ENCODE data around the gene APOL2.
"Not testable (repeated sequence)": the region's sequence is repeated elsewhere in the genome, so short reads cannot be mapped to it uniquely, and the experiment has no call there.

The APOL2 gene

GRCh38 chr22:36220451-36220921 lies 18.8 kb downstream of the APOL2 start:
- no peak for DNase-seq

DNA sequence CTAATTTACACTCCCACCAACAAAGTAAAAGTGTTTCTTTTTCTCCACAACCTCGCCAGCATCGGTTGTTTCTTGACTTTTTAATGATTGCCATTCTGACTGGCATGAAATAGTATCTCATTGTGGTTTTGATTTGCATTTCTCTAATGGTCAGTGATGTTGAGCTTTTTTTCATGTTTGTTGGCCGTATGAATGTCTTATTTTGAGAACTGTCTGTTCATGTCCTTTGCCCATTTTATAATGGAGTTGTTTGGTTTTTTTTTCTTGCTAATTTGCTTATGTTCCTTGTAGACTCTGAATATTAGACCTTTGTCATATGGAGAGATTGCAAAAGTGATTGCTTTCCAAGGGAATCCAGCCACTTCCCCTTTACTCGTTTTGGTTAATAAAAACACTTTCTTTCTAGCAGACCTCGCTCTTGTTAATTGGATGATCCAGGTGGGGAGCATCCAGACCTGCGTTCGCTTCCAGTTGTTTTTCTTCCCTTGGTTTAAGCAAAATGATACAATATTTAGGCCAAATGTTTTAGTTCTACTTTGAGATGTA lies 20.6 kb downstream of the APOL2 start:
- no peak for DNase-seq

DNA sequence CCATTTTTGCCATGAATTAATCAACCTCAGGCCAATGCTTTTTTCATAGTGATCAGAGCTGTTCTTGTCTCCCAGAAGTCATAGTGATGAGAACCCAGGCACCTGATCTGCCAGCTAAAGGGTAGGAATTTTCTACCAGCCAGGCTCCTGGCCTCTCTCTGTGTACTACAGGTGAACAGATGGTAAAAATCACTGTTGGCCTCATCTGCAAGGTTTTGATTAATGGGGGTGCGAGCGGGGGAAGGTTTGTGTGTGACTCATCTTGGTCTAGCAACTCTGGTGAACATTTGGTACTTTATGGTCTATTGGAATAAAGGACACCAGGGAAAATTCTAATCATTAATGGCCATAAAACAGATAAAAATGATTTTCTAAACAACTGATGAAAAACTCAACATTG lies 23.3 kb downstream of the APOL2 start:
- DNase-seq, result no peak

DNA sequence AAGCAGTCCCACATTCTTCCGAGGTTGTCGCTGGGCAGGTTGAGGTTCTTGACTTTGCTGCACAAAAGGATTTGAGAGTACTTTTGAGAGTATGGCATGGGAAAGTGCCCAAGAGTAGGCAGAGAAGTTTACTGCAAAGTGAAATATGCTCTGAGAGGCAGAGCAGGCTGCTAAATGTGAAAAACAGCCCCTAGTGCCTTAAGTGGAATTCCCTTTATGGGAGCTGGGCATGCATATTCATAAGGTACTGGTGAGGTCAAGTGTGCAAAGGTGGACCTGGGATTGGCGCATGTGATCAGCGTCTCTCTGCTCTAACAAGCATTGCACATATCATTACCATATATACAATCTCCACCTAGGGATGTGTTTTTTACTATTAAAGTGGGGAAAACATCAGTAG lies 25.7 kb downstream of the APOL2 start:
- DNase-seq, result no peak

GRCh38 chr22:36212901-36213300 lies 26.4 kb downstream of the APOL2 start:
- no peak for DNase-seq

- DNase-seq, result no peak
Observed at GRCh38 chr22:36211237-36211861, 28.0 kb downstream of the APOL2 start.

GRCh38 chr22:36210224-36210623 lies 29.1 kb downstream of the APOL2 start:
- DNase-seq, result no peak

DNA sequence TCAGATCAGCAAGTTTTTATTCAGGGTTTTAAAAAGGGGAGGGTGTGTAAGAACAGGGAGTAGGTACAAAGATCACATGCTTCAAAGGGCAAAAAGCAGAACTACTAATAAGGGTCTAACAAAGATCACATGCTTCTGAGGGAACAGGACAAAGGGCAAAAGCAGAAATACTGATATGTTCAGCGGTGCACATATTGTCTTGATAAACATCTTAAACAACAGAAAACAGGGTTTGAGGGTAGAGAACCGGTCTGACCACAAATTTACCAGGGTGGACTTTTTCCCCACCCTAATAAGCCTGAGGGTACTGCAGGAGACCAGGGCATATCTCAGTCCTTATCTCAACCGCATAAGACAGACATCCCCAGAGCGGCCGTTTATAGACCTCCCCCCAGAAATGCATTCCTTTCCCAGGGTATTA lies 29.8 kb downstream of the APOL2 start:
- not testable (repeated sequence) for DNase-seq

DNA sequence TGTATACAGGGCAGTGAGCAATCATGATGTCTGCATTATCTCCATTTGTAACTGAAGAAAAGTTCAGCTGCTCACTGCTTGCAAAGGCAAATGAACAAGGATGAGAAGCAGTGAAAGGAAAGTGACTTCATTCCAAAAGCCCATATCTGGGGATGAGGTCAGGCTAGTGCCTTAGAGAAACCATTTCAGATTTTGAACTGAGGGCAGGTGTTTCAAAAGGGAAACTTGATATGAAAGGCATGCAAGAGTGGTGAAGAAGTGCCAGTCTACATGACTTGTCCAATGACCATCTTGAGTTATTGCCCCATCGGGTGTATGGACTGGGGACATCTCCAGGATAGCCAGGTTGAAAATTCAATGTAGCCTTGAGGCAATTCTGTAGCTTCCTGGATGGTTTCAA lies 30.4 kb downstream of the APOL2 start:
- no peak for DNase-seq

GRCh38 chr22:36208162-36208765 lies 31.1 kb downstream of the APOL2 start:
- DNase-seq, result no peak

GRCh38 chr22:36206255-36206654 lies 33.1 kb downstream of the APOL2 start:
- DNase-seq, result no peak

- not testable (repeated sequence) for DNase-seq
Observed at GRCh38 chr22:36205573-36205972, 33.8 kb downstream of the APOL2 start.

GRCh38 chr22:36204632-36205015 lies 34.7 kb downstream of the APOL2 start:
- no peak for DNase-seq

DNA sequence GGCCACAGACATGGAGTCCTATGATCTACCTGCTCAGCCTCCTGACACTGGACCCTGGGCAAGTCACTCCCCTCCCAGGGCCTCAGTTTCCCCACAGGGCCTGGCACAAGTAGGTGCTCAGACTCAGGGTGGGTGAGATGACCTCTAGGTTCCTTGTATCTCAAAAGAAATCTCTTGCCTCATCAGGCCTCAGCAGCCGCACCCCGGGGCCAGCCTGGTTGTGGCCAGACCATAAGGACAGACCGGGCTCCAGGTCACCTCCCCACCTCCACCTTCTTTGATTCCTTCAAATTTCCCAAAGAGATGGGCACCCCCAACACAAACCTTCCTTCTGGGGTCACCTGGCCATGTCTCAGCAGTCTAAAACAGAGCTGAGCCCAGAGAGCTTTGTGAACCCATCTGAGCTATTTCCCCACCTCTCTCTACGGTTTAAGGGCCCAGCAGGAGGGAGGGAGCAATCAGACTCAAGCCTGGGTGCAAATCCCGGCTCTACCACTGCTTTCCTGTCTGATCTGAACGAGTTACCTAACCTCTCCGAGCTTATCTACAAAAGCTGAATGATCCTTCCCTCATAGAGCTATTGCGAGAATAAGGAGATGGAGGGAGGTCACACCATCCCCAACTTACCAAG lies 35.2 kb downstream of the APOL2 start:
- DNase-seq, result no peak

GRCh38 chr22:36203441-36203840 lies 35.9 kb downstream of the APOL2 start:
- DNase-seq, result not testable (repeated sequence)

GRCh38 chr22:36202906-36203305 lies 36.4 kb downstream of the APOL2 start:
- not testable (repeated sequence) for DNase-seq

DNA sequence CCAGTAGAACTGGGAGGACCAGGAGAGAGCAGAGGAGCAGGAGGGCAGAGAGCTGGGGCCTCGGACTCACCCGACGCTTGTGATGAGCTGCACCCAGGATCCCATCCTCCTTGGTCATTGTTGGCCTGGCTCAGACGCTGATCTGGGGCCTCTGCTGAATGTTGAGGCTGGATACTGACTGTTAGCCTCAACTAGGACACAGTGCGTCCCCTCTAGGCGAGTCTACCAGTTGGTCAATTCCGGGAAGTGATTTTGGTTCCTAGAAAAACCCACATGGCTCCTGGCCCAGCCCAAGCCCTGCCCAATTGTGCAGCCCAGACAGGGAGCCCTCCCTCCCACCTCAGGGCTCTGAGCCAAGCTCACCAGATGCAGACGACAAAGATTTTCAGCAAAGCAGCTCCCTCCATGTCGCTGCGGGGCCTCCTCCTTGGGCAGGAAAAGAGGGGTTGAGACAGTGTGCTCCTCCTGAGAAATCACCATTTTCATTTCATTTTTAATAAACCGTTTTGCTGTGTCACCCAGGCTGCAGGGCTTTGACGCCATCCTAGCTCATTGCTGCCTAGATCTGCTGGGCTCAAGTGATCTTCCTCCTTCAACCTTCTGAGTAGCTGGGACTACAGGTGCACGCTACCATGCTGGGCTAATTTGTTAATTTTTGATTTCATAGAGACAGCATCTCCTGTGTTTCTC lies 37.6 kb downstream of the APOL2 start, which contains the start of gene APOL4:
TSS of gene APOL4 (minus strand) at position 180 of the 690 bp plus-strand sequence. CDS start at position 105, 75 bp downstream.
- DNase-seq, result no peak

DNA sequence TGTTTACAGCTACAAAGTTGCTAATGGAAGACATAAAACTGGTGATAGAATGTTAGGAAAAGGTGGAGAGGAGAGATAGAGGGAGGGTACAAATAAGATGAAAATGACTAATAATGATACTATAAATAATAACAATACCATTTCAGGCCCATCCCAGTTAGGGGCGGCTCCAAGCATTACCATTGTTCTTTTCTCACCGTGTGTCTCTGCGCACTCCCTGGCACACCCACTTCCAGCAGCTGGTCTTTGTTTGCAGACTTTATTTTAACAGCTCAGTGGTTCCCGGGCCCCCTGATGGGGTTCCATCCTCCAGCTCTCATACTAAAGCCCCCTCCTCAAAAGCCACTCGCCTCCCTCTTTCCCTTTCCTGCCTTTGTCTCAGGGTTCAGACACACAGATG lies 38.3 kb downstream of the APOL2 start:
- not testable (repeated sequence) for DNase-seq

GRCh38 chr22:36199001-36199551 lies 40.3 kb downstream of the APOL2 start:
- no peak for DNase-seq

GRCh38 chr22:36198536-36198935 lies 40.8 kb downstream of the APOL2 start:
- DNase-seq, result no peak

DNA sequence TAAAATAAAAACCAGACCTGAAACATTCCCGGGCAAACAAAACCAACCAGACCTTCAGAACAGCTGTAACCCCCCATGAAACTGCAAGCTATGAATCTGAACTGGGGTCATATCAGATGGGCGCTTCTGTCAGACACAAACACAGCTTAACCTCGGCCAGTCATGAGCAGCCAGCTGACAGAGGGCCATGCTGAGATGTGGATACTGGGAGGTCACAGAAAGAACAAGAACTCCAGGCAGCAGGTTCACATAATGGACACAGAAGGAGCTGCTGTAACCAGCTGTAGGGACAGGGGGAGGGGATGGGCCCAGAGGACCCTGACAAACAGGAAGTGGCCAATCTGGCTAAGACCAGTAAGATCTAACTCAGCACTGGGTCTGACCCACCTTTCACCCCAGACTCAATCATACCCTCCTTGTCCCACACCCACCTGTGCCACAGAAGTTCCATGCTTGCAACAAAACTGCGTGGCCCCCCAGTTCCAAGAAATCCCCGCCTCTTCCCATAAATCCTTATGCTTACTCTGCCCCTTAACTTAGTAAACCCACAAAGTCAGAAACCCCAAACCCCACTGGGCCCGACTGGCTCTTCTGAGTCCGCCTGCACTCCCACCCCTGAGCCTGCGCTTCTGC lies 41.7 kb downstream of the APOL2 start:
- DNase-seq, result no peak

- DNase-seq, result no peak
Observed at GRCh38 chr22:36197065-36197440, 42.3 kb downstream of the APOL2 start.
